ENCODE measurements around the gene FHAD1. TPM values are rescaled to one million over a fixed set of nuclear protein-coding genes. Genes with fewer than 3 reads are reported as not detected.
A peak's percentile ranks its signal among the peaks of the same experiment; 100 is the strongest.

FHAD1 gene
- total RNA-seq, 1 experiment from 2014 or later: 1.9 TPM

DNA sequence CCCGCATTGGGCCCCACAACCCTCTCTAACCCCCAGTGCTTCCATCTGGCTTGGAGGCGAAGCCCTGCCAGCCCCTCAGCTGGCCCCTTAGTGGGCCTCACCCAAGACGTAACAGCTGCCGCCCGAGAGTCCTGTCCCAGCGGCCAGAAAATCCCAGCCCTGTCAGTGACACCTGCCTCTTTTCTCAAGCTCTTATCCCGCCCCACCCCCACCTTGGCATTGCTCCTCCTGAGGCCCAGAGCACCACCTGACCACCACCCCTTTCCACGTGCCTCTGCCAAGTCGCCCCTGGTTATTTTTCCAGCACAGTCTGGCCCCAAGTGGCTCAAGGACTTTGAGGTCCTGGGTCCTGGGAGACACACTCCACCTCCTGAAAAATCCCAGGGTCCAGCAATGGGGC, 185.3 kb downstream of the FHAD1 start:
- TF ChIP-seq, protein P1, sequence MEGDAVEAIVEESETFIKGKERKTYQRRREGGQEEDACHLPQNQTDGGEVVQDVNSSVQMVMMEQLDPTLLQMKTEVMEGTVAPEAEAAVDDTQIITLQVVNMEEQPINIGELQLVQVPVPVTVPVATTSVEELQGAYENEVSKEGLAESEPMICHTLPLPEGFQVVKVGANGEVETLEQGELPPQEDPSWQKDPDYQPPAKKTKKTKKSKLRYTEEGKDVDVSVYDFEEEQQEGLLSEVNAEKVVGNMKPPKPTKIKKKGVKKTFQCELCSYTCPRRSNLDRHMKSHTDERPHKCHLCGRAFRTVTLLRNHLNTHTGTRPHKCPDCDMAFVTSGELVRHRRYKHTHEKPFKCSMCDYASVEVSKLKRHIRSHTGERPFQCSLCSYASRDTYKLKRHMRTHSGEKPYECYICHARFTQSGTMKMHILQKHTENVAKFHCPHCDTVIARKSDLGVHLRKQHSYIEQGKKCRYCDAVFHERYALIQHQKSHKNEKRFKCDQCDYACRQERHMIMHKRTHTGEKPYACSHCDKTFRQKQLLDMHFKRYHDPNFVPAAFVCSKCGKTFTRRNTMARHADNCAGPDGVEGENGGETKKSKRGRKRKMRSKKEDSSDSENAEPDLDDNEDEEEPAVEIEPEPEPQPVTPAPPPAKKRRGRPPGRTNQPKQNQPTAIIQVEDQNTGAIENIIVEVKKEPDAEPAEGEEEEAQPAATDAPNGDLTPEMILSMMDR (conservative IDR thresholded peaks at IDR 0.05): no peak
- Mint-ChIP-seq H3K9me3 (no peaks in the 10 kb centered on the region; a peak in 1 of 5 replicates), H3K4me3 (no peak overlapping the region), H3K27me3 (ENCODE audit: low read depth) (peaks cover 2% of the 10 kb centered on the region), H3K36me3 (ENCODE audit: insufficient read depth in 1 of 3, low read depth in 3 of 3) (peaks cover 0 to 4% (median 0%) of the 10 kb centered on the region in 3 experiments; a peak in 2 of 7 replicates), H3K4me1 (peaks cover 5 to 14% of the 10 kb centered on the region in 2 experiments), H3K27ac (0 out of 7 replicates have a peak overlapping the region, but pooled peaks of 1 of the 3 experiments have one; percentile 28)
- H3K27ac ChIP-seq (ENCODE audit: insufficient read length, low read depth, low read length): no peak overlapping the region
- H2BK20ac ChIP-seq (ENCODE audit: low read depth, low read length, poor library complexity, severe bottlenecking): no peak overlapping the region
- H4K20me1 ChIP-seq (ENCODE audit: control insufficient read depth, insufficient read depth, insufficient read length): no peaks in the 10 kb centered on the region
- H3K23ac ChIP-seq (ENCODE audit: insufficient read length, low read depth, low read length): no peak overlapping the region
- H3K4me2 ChIP-seq (ENCODE audit: insufficient read depth, insufficient read length, low read length): no peak overlapping the region
- H3T11ph ChIP-seq (ENCODE audit: low read length): no peak overlapping the region
- H3K9ac ChIP-seq (ENCODE audit: extremely low read depth, insufficient read length, low read length): no peak overlapping the region
- no peak overlapping the region for H4K91ac ChIP-seq (ENCODE audit: insufficient read length, low read depth, low read length)
- no peaks in the 10 kb centered on the region for H3K23me2 ChIP-seq (ENCODE audit: insufficient read length, low read depth, low read length, poor library complexity, severe bottlenecking)
- H2BK15ac ChIP-seq (ENCODE audit: low read depth, low read length): no peak overlapping the region
- no peak overlapping the region for H2AFZ ChIP-seq (ENCODE audit: low read length)
- no peak overlapping the region for H2BK5ac ChIP-seq (ENCODE audit: insufficient read length, low read length)
- H4K8ac ChIP-seq (replicated peaks; ENCODE audit: insufficient read length, low read depth, low read length): no peak overlapping the region
- H3K56ac ChIP-seq (ENCODE audit: insufficient read length, low read depth, low read length): no peak overlapping the region
- no peaks in the 10 kb centered on the region for H3K79me2 ChIP-seq (ENCODE audit: insufficient read depth, low read length)
- H3K4ac ChIP-seq (ENCODE audit: low read depth, low read length): no peak overlapping the region
- no peaks in the 10 kb centered on the region for H3K4me1 ChIP-seq (ENCODE audit: insufficient read depth, low read length)
- no peak overlapping the region for H3K18ac ChIP-seq (ENCODE audit: insufficient read length, low read depth, low read length)
- no peaks in the 10 kb centered on the region for H3K79me1 ChIP-seq (ENCODE audit: insufficient read depth, low read depth, low read length, poor library complexity, severe bottlenecking)
- H3K27me3 ChIP-seq (ENCODE audit: insufficient read depth, low read length): no peaks in the 10 kb centered on the region
- no peak for DNase-seq
- no peak overlapping the region for H2AK5ac ChIP-seq (ENCODE audit: insufficient read length, low read length)
- H2BK12ac ChIP-seq (ENCODE audit: insufficient read length, low read depth, low read length): no peak overlapping the region
- no peak overlapping the region for H3K14ac ChIP-seq (ENCODE audit: insufficient read depth, low read length)
- H4K5ac ChIP-seq (ENCODE audit: insufficient read length, low read depth, low read length): no peak overlapping the region
- H2BK120ac ChIP-seq (ENCODE audit: low read depth, low read length, poor library complexity, severe bottlenecking): no peak overlapping the region
- no CpG with 5 or more reads among the region's 9 CpGs for WGBS (ENCODE audit: extremely low coverage, insufficient read length, low lambda C conversion rate)
- no peaks in the 10 kb centered on the region for H3K9me3 ChIP-seq (ENCODE audit: control insufficient read depth, low read depth, low read length)
